IMR-90 (cell line): ENCODE data around the gene NDUFS2. TPM values are rescaled to one million over a fixed set of nuclear protein-coding genes. Genes with fewer than 3 reads are reported as not detected.

ENCODE experiments used
- ATAC-seq: fragments of 200-7000 bp; cut with Tn5 transposase; 2 replicates; pipeline ENCODE4 v1.9.1; 2020; ENCODE audit warnings: low read depth, mild to moderate bottlenecking, moderate library complexity
- BruUV-seq: library from RNA; stranded (reverse); fragments of 400-500 nt; replicated peaks from 2 replicates; lab custom pipeline; 2021; lab: Mats Ljungman, UMichigan
- CTCF ChIA-PET: fragments of 300-600 bp; formaldehyde crosslinking; extraction: SDS; loops from one replicate; lab custom pipeline; 2021; ENCODE audit warnings: antibody characterized with exemption; lab: Yijun Ruan, JAX
- POLR2A ChIA-PET: fragments of 300-600 bp; sonication (Branson Sonifier 250); formaldehyde crosslinking; loops from one replicate; lab custom pipeline; 2022; ENCODE audit warnings: antibody characterized with exemption; ENCODE audit not compliant: unreplicated experiment; lab: Charles Lee
- DNase-seq: peaks from one replicate; pipeline ENCODE4 v3.0.0; 2013
- H2AFZ ChIP-seq: replicated peaks from 2 replicates; pipeline ENCODE3; 2013; ENCODE audit warnings: low read length, mild to moderate bottlenecking; ENCODE audit not compliant: poor library complexity
- H2AK5ac ChIP-seq: 2 replicates; pipeline ENCODE4 v1.6.1; 2013; ENCODE audit warnings: low read depth, low read length, inconsistent platforms
- H2AK9ac ChIP-seq: replicated peaks from 2 replicates; pipeline ENCODE3; 2013; ENCODE audit warnings: mild to moderate bottlenecking, low read depth, low read length, moderate library complexity; ENCODE audit not compliant: poor library complexity
- H2BK120ac ChIP-seq: 2 replicates; pipeline ENCODE4 v1.6.1; 2013; ENCODE audit warnings: low read depth, low read length, inconsistent platforms
- H2BK15ac ChIP-seq: 3 replicates; pipeline ENCODE4 v1.6.1; 2013; ENCODE audit warnings: low read depth, low read length, inconsistent platforms
- H2BK20ac ChIP-seq: 2 replicates; pipeline ENCODE4 v1.6.1; 2013; ENCODE audit warnings: low read depth, mild to moderate bottlenecking, inconsistent platforms, low read length, moderate library complexity
- H2BK5ac ChIP-seq: 2 replicates; pipeline ENCODE4 v1.6.1; 2013; ENCODE audit warnings: mild to moderate bottlenecking, low read depth, low read length, inconsistent platforms; ENCODE audit not compliant: poor library complexity, severe bottlenecking
- H3K14ac ChIP-seq: replicated peaks from 2 replicates; pipeline ENCODE4 v1.6.1; 2013; ENCODE audit warnings: low read depth, low read length, inconsistent platforms
- H3K18ac ChIP-seq: 2 replicates; pipeline ENCODE4 v1.6.1; 2013; ENCODE audit warnings: low read depth, low read length, control low read depth
- H3K23ac ChIP-seq: 2 replicates; pipeline ENCODE4 v1.6.1; 2013; ENCODE audit warnings: low read depth, low read length, inconsistent platforms
- H3K27ac ChIP-seq: 2 replicates; pipeline ENCODE4 v1.5.1; 2013; ENCODE audit warnings: mild to moderate bottlenecking, control low read depth, low read length; ENCODE audit not compliant: insufficient read depth
- H3K27me3 ChIP-seq: 2 replicates; pipeline ENCODE4 v1.6.1; 2013; ENCODE audit warnings: low read length; ENCODE audit not compliant: control insufficient read depth, insufficient read depth
- H3K36me3 ChIP-seq: 2 replicates; pipeline ENCODE4 v1.6.1; 2013; ENCODE audit warnings: low read length, mixed read lengths; ENCODE audit not compliant: control insufficient read depth, insufficient read depth
- H3K4ac ChIP-seq: 2 replicates; pipeline ENCODE4 v1.6.1; 2013; ENCODE audit warnings: low read depth, low read length, inconsistent platforms
- H3K4me1 ChIP-seq: 2 replicates; pipeline ENCODE4 v1.6.1; 2013; ENCODE audit warnings: low read length, mixed read lengths; ENCODE audit not compliant: control insufficient read depth, insufficient read depth
- H3K4me2 ChIP-seq: 2 replicates; pipeline ENCODE4 v1.6.1; 2013; ENCODE audit warnings: low read depth, mild to moderate bottlenecking, control low read depth, low read length, moderate library complexity
- H3K4me3 ChIP-seq: 2 replicates; pipeline ENCODE4 v1.5.1; 2013; ENCODE audit warnings: low read depth, mild to moderate bottlenecking, control low read depth, low read length, moderate library complexity; ENCODE audit not compliant: insufficient read depth
- H3K56ac ChIP-seq: 2 replicates; pipeline ENCODE4 v1.6.1; 2013; ENCODE audit warnings: low read length, inconsistent platforms; ENCODE audit not compliant: insufficient read depth; ENCODE audit errors: extremely low read depth
- H3K79me1 ChIP-seq, 2 experiments: 2 replicates each; pipeline ENCODE4 v1.6.1; 2013; ENCODE audit warnings: low read length in 2 of 2, inconsistent platforms in 1 of 2, low read depth in 1 of 2
- H3K9ac ChIP-seq: 2 replicates; pipeline ENCODE4 v1.6.1; 2013; ENCODE audit warnings: low read depth, low read length, control low read depth
- H3K9me1 ChIP-seq: 2 replicates; pipeline ENCODE4 v1.6.1; 2013; ENCODE audit warnings: low read length, inconsistent platforms; ENCODE audit not compliant: insufficient read depth
- H3K9me3 ChIP-seq: 2 replicates; pipeline ENCODE4 v1.6.1; 2013; ENCODE audit warnings: low read length; ENCODE audit not compliant: control insufficient read depth, insufficient read depth
- H4K20me1 ChIP-seq: 2 replicates; pipeline ENCODE4 v1.6.1; 2013; ENCODE audit warnings: low read length, inconsistent platforms; ENCODE audit not compliant: insufficient read depth
- H4K5ac ChIP-seq: 2 replicates; pipeline ENCODE4 v1.6.1; 2013; ENCODE audit warnings: mild to moderate bottlenecking, low read depth, low read length, control low read depth
- H4K8ac ChIP-seq, 2 experiments: 2 replicates each; pipeline ENCODE4 v1.6.1; 2013; ENCODE audit warnings: low read depth in 2 of 2, low read length in 2 of 2, control low read depth in 1 of 2, inconsistent platforms in 1 of 2
- H4K91ac ChIP-seq: 2 replicates; pipeline ENCODE4 v1.6.1; 2013; ENCODE audit warnings: low read depth, low read length, inconsistent platforms; ENCODE audit not compliant: insufficient read depth
- CHD1 ChIP-seq: IDR thresholded peaks from 2 replicates; pipeline ENCODE4 v1.6.1; 2012; ENCODE audit warnings: low read depth, low read length, improper control_type of control experiment
- ELK1 ChIP-seq: fragments of 150-350 bp; IDR thresholded peaks from 2 replicates; pipeline ENCODE4 v1.6.1; 2016; ENCODE audit warnings: low read depth, mild to moderate bottlenecking, low read length, moderate library complexity, borderline replicate concordance
- FOS ChIP-seq: fragments of 150-350 bp; IDR thresholded peaks from 2 replicates; pipeline ENCODE4 v1.6.1; 2016; ENCODE audit warnings: low read depth, low read length
- MAFK ChIP-seq: IDR thresholded peaks from 2 replicates; pipeline ENCODE4 v1.6.1; 2012; ENCODE audit warnings: low read depth, low read length, improper control_type of control experiment
- MAZ ChIP-seq: IDR thresholded peaks from 2 replicates; pipeline ENCODE4 v1.6.1; 2012; ENCODE audit warnings: low read depth, mild to moderate bottlenecking, low read length, improper control_type of control experiment, moderate library complexity, borderline replicate concordance
- NFE2L2 ChIP-seq: fragments of 150-350 bp; IDR thresholded peaks from 2 replicates; pipeline ENCODE4 v1.6.1; 2016; ENCODE audit warnings: low read depth, mild to moderate bottlenecking, low read length
- POLR2A ChIP-seq: IDR thresholded peaks from 2 replicates; pipeline ENCODE4 v1.6.1; 2012; ENCODE audit warnings: mild to moderate bottlenecking, low read depth, low read length
- RCOR1 ChIP-seq: IDR thresholded peaks from 2 replicates; pipeline ENCODE4 v1.6.1; 2012; ENCODE audit warnings: mild to moderate bottlenecking, low read length, improper control_type of control experiment; ENCODE audit not compliant: insufficient replicate concordance
- SMC3 ChIP-seq: fragments of 150-350 bp; IDR thresholded peaks from 2 replicates; pipeline ENCODE4 v1.6.1; 2016; ENCODE audit warnings: low read depth, mild to moderate bottlenecking, antibody characterized with exemption, low read length, moderate library complexity
- WGBS, 2 experiments: methylation state at CpG; one replicate each; pipeline versions ENCODE4 v1.1.5 to v1.1.7; 2013; ENCODE audit warnings: missing lambda C conversion rate in 2 of 2; ENCODE audit not compliant: insufficient read length in 1 of 2; ENCODE audit errors: extremely low coverage in 2 of 2; 5-methylcytosine and 5-hydroxymethylcytosine counted together
- dilution Hi-C: fragments of 300-500 bp; cut with HindIII; formaldehyde crosslinking; loops from one replicate; pipeline ENCODE4 v1.14.3; 2018; ENCODE audit warnings: low sequenced_read_pairs; ENCODE audit not compliant: unreplicated experiment
- in situ Hi-C: fragments of 300-500 bp; cut with MboI; formaldehyde crosslinking; loops from 3 replicates; pipeline ENCODE4 v1.14.3; 2019; ENCODE audit warnings: low sequenced_read_pairs, inconsistent platforms, mixed read lengths
- intact Hi-C: fragments of 100-400 bp; cut with micrococcal nuclease; formaldehyde crosslinking; loops from 2 replicates; pipeline ENCODE4 v1.10.0; 2022
- polyA plus RNA-seq, 3 experiments: library from polyadenylated mRNA; depleted of rRNA; stranded (reverse); fragments of >200 nt; gene quantifications; 2 replicates each; pipeline ENCODE4 v1.2.3, GENCODE V29; 2012; ENCODE audit warnings: low replicate concordance in 1 of 3
- total RNA-seq: library from RNA; depleted of rRNA; stranded (reverse); fragments of >200 nt; gene quantifications from 2 replicates; pipeline ENCODE4 v1.2.3, GENCODE V29; 2012

The NDUFS2 gene
- total and polyA plus RNA-seq, 2 of the 4 experiments (the other 2 are of a cell fraction), result 85.5 to 101 TPM

GRCh38 chr1:161214369-161214768 lies 12.2 kb downstream of the NDUFS2 start:
- Histone ChIP-seq H3K9me1 (peaks cover 14% of the 10 kb centered on the region), H4K20me1 (no peaks in the 10 kb centered on the region), H3K18ac (no peak overlapping the region), H3K9ac (no peak overlapping the region), H3K27ac (no peak overlapping the region), H4K5ac (no peak overlapping the region), H3K9me3 (no peaks in the 10 kb centered on the region), H2BK20ac (no peak overlapping the region), H3K79me1 (peaks cover 5 to 14% of the 10 kb centered on the region in 2 experiments), H3K56ac (no peak overlapping the region), H3K4ac (no peak overlapping the region), H3K14ac (no peak overlapping the region), H2BK15ac (no peak overlapping the region), H3K36me3 (peaks cover 42% of the 10 kb centered on the region), H2AK5ac (no peak overlapping the region), H2AFZ (no peak overlapping the region), H2BK120ac (no peak overlapping the region), H3K4me2 (no peak overlapping the region), H4K91ac (no peak overlapping the region), H3K4me1 (peaks cover 11% of the 10 kb centered on the region), H3K27me3 (no peaks in the 10 kb centered on the region), H3K4me3 (no peak overlapping the region), H3K23ac (no peak overlapping the region), H2BK5ac (no peak overlapping the region), H2AK9ac (no peak overlapping the region), H4K8ac (no peak overlapping the region)
- dilution Hi-C loops, result no loop called here
- in situ Hi-C loops, result loop anchor here (10.0 kb wide), 1 partner anchor 530 kb away; the partner anchor contains the start of gene DUSP12
- intact Hi-C loops, result no loop called here
- POLR2A ChIA-PET, result interaction anchor here (0.7 kb wide), 1 partner anchor 1660 kb away, joined by 10 read pairs; no protein-coding TSS in a partner anchor
- WGBS, 2 experiments, result 94% methylated on average over 2 of the region's 9 CpGs; no CpG with 5 or more reads in 1 of the 2 experiments
- ATAC-seq, result no peak
- no peak for DNase-seq
- CTCF ChIA-PET, result interaction anchor here (0.8 kb wide), 1 partner anchor 167 kb away, joined by 4 read pairs; no protein-coding TSS in a partner anchor
- no TSS peak for BruUV-seq
- TF ChIP-seq POLR2A (no peak), RCOR1 (no peak), SMC3 (no peak), CHD1 (no peak), ELK1 (no peak), MAZ (no peak), NFE2L2 (no peak), FOS (no peak), MAFK (no peak)
